H9 (cell line): ENCODE data around the gene TNPO1. TPM values are rescaled to one million over a fixed set of nuclear protein-coding genes. Genes with fewer than 3 reads are reported as not detected.

ENCODE experiments used
- DNase-seq: peaks from one replicate; pipeline ENCODE4 v3.0.0-alpha.2; 2017
- H2AFZ ChIP-seq: one replicate; pipeline ENCODE4 v1.6.1; 2013; ENCODE audit warnings: mild to moderate bottlenecking, low read length, control low read depth, moderate library complexity
- H2AK5ac ChIP-seq: 2 replicates; pipeline ENCODE4 v1.6.1; 2013; ENCODE audit warnings: low read length, control low read depth, mixed read lengths; ENCODE audit not compliant: insufficient read length
- H2BK120ac ChIP-seq: one replicate; pipeline ENCODE4 v1.6.1; 2013; ENCODE audit warnings: low read depth, mild to moderate bottlenecking, low read length, control low read depth, inconsistent platforms; ENCODE audit not compliant: poor library complexity, severe bottlenecking
- H2BK12ac ChIP-seq: 2 replicates; pipeline ENCODE4 v1.6.1; 2013; ENCODE audit warnings: low read length, control low read depth, mixed read lengths, low read depth; ENCODE audit not compliant: insufficient read length
- H2BK15ac ChIP-seq: 2 replicates; pipeline ENCODE4 v1.6.1; 2013; ENCODE audit warnings: low read depth, low read length, control low read depth
- H2BK20ac ChIP-seq: one replicate; pipeline ENCODE4 v1.6.1; 2013; ENCODE audit warnings: low read depth, mild to moderate bottlenecking, low read length, control low read depth, inconsistent platforms; ENCODE audit not compliant: poor library complexity, severe bottlenecking
- H2BK5ac ChIP-seq: 2 replicates; pipeline ENCODE4 v1.6.1; 2013; ENCODE audit warnings: low read length, control low read depth, mixed read lengths; ENCODE audit not compliant: insufficient read length
- H3K14ac ChIP-seq: 2 replicates; pipeline ENCODE4 v1.6.1; 2013; ENCODE audit warnings: low read length, control low read depth; ENCODE audit not compliant: insufficient read depth
- H3K18ac ChIP-seq: 2 replicates; pipeline ENCODE4 v1.6.1; 2013; ENCODE audit warnings: low read depth, mild to moderate bottlenecking, mixed read lengths, low read length, control low read depth; ENCODE audit not compliant: insufficient read length
- H3K23ac ChIP-seq: 2 replicates; pipeline ENCODE4 v1.6.1; 2013; ENCODE audit warnings: low read length, control low read depth, mixed read lengths, low read depth; ENCODE audit not compliant: insufficient read length
- H3K23me2 ChIP-seq: 2 replicates; pipeline ENCODE4 v1.6.1; 2013; ENCODE audit warnings: low read depth, mild to moderate bottlenecking, mixed read lengths, low read length, control low read depth; ENCODE audit not compliant: insufficient read length, poor library complexity, severe bottlenecking
- H3K27ac ChIP-seq: 2 replicates; pipeline ENCODE4 v1.5.1; 2013; ENCODE audit warnings: low read length, control low read depth, mixed read lengths, low read depth; ENCODE audit not compliant: insufficient read length
- H3K27me3 ChIP-seq: 2 replicates; pipeline ENCODE4 v1.6.1; 2013; ENCODE audit warnings: low read length, control low read depth, inconsistent platforms; ENCODE audit not compliant: insufficient read depth
- H3K4ac ChIP-seq: 2 replicates; pipeline ENCODE4 v1.6.1; 2013; ENCODE audit warnings: low read depth, mild to moderate bottlenecking, control low read depth, inconsistent platforms, low read length, moderate library complexity
- H3K4me1 ChIP-seq: 2 replicates; pipeline ENCODE4 v1.6.1; 2013; ENCODE audit warnings: low read length, control low read depth, inconsistent platforms; ENCODE audit not compliant: insufficient read depth
- H3K4me2 ChIP-seq: 2 replicates; pipeline ENCODE4 v1.6.1; 2013; ENCODE audit warnings: low read length, control low read depth, mixed read lengths; ENCODE audit not compliant: insufficient read length, insufficient read depth
- H3K56ac ChIP-seq: 2 replicates; pipeline ENCODE4 v1.6.1; 2013; ENCODE audit warnings: low read depth, mild to moderate bottlenecking, mixed read lengths, low read length, control low read depth; ENCODE audit not compliant: insufficient read length
- H3K79me1 ChIP-seq: 2 replicates; pipeline ENCODE4 v1.6.1; 2013; ENCODE audit warnings: low read depth, mild to moderate bottlenecking, moderate library complexity, low read length, control low read depth, inconsistent platforms; ENCODE audit not compliant: insufficient read depth, poor library complexity, severe bottlenecking
- H3K79me2 ChIP-seq: 2 replicates; pipeline ENCODE4 v1.6.1; 2013; ENCODE audit warnings: low read length, control low read depth, inconsistent platforms; ENCODE audit not compliant: insufficient read depth
- H3K9ac ChIP-seq: 2 replicates; pipeline ENCODE4 v1.6.1; 2013; ENCODE audit warnings: low read length, control low read depth, mixed read lengths; ENCODE audit not compliant: insufficient read length; ENCODE audit errors: extremely low read depth
- H3K9me3 ChIP-seq: one replicate; pipeline ENCODE4 v1.6.1; 2013; ENCODE audit warnings: low read depth, low read length, inconsistent platforms; ENCODE audit not compliant: control insufficient read depth
- H3T11ph ChIP-seq: one replicate; pipeline ENCODE4 v1.6.1; 2013; ENCODE audit warnings: mild to moderate bottlenecking, low read length, control low read depth, inconsistent platforms
- H4K20me1 ChIP-seq: one replicate; pipeline ENCODE4 v1.6.1; 2013; ENCODE audit not compliant: control insufficient read depth, insufficient read length, insufficient read depth
- H4K5ac ChIP-seq: 2 replicates; pipeline ENCODE4 v1.6.1; 2013; ENCODE audit warnings: low read depth, mild to moderate bottlenecking, mixed read lengths, low read length, control low read depth; ENCODE audit not compliant: insufficient read length
- H4K8ac ChIP-seq: replicated peaks from 2 replicates; pipeline ENCODE4 v1.6.1; 2013; ENCODE audit warnings: low read length, control low read depth, mixed read lengths, low read depth; ENCODE audit not compliant: insufficient read length
- H4K91ac ChIP-seq: 2 replicates; pipeline ENCODE4 v1.6.1; 2013; ENCODE audit warnings: low read depth, mild to moderate bottlenecking, moderate library complexity, mixed read lengths, low read length, control low read depth; ENCODE audit not compliant: insufficient read length
- H3K27ac Mint-ChIP-seq, 3 experiments: 2 replicates in 2 of 3; 3 replicates in 1 of 3; pipeline ENCODE4 v1.8.0; 2020 to 2021; ENCODE audit warnings: mixed read lengths in 3 of 3, mild to moderate bottlenecking in 1 of 3, moderate library complexity in 1 of 3
- H3K27me3 Mint-ChIP-seq: 2 replicates; pipeline ENCODE4 v1.8.0; 2021; ENCODE audit warnings: low read depth, mild to moderate bottlenecking, moderate library complexity, mixed read lengths
- H3K36me3 Mint-ChIP-seq, 3 experiments: 2 replicates in 2 of 3; 3 replicates in 1 of 3; pipeline ENCODE4 v1.8.0; 2020 to 2021; ENCODE audit warnings: low read depth in 3 of 3, mixed read lengths in 3 of 3; ENCODE audit not compliant: insufficient read depth in 1 of 3
- H3K4me1 Mint-ChIP-seq, 2 experiments: 2 replicates each; pipeline ENCODE4 v1.8.0; 2020; ENCODE audit warnings: mixed read lengths in 2 of 2
- H3K4me3 Mint-ChIP-seq, 2 experiments: 2 replicates in 1 of 2; 3 replicates in 1 of 2; pipeline ENCODE4 v1.8.0; 2020 to 2021; ENCODE audit warnings: mild to moderate bottlenecking in 2 of 2, mixed read lengths in 2 of 2, moderate library complexity in 1 of 2
- H3K9me3 Mint-ChIP-seq, 2 experiments: 2 replicates in 1 of 2; 3 replicates in 1 of 2; pipeline ENCODE4 v1.8.0; 2020; ENCODE audit warnings: mild to moderate bottlenecking in 2 of 2, mixed read lengths in 2 of 2, moderate library complexity in 1 of 2
- WGBS: extraction: QIAGEN DNeasy Blood & Tissue Kit; methylation state at CpG from one replicate; pipeline ENCODE4 v1.1.7; 2013; ENCODE audit warnings: missing lambda C conversion rate, low lambda C conversion rate, mixed read lengths; ENCODE audit not compliant: insufficient read length; ENCODE audit errors: extremely low coverage; 5-methylcytosine and 5-hydroxymethylcytosine counted together
- total RNA-seq: library from RNA; stranded (reverse); gene quantifications from 2 replicates; pipeline ENCODE4 v1.2.1, GENCODE V29; 2021
- TF ChIP-seq, protein P1 (sequence below): fragments of 200-600 bp; sonication (generic); conservative IDR thresholded peaks from 3 replicates; pipeline ENCODE4 v1.8.0; 2021; ENCODE audit warnings: antibody characterized with exemption, mild to moderate bottlenecking

TNPO1 gene
- total RNA-seq, 1 experiment from 2014 or later = 164 TPM

- H3K4ac ChIP-seq = no peak overlapping the region
- no peak overlapping the region for H2BK5ac ChIP-seq
- H3K14ac ChIP-seq = no peak overlapping the region
- no peaks in the 10 kb centered on the region for H3K27me3 ChIP-seq
- H2BK15ac ChIP-seq = no peak overlapping the region
- H3K4me1 ChIP-seq = no peaks in the 10 kb centered on the region
- Mint-ChIP-seq H3K36me3 (peaks cover 15 to 39% (median 22%) of the 10 kb centered on the region in 3 experiments; a peak in 6 of 7 replicates), H3K27ac (no peak overlapping the region; a peak in 1 of 7 replicates), H3K9me3 (no peaks in the 10 kb centered on the region), H3K27me3 (no peaks in the 10 kb centered on the region), H3K4me1 (peaks cover 28 to 31% of the 10 kb centered on the region in 2 experiments), H3K4me3 (peak overlapping the region; percentile 95 to 97)
- H3K79me1 ChIP-seq = no peaks in the 10 kb centered on the region
- H3K79me2 ChIP-seq = peaks cover 24% of the 10 kb centered on the region; the same call in 1 of the 2 replicates
- H3K56ac ChIP-seq = no peak overlapping the region
- H3K4me2 ChIP-seq = peak overlapping the region; percentile 89
- H4K5ac ChIP-seq = no peak overlapping the region
- WGBS = no CpG with 5 or more reads among the region's 4 CpGs
- H2BK120ac ChIP-seq = no peak overlapping the region
- H2AK5ac ChIP-seq = no peak overlapping the region
- TF ChIP-seq, protein P1, sequence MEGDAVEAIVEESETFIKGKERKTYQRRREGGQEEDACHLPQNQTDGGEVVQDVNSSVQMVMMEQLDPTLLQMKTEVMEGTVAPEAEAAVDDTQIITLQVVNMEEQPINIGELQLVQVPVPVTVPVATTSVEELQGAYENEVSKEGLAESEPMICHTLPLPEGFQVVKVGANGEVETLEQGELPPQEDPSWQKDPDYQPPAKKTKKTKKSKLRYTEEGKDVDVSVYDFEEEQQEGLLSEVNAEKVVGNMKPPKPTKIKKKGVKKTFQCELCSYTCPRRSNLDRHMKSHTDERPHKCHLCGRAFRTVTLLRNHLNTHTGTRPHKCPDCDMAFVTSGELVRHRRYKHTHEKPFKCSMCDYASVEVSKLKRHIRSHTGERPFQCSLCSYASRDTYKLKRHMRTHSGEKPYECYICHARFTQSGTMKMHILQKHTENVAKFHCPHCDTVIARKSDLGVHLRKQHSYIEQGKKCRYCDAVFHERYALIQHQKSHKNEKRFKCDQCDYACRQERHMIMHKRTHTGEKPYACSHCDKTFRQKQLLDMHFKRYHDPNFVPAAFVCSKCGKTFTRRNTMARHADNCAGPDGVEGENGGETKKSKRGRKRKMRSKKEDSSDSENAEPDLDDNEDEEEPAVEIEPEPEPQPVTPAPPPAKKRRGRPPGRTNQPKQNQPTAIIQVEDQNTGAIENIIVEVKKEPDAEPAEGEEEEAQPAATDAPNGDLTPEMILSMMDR = no peak
- H3K27ac ChIP-seq = no peak overlapping the region
- DNase-seq = no peak
- no peaks in the 10 kb centered on the region for H3K9me3 ChIP-seq
- no peak overlapping the region for H2AFZ ChIP-seq
- H3K23ac ChIP-seq = no peak overlapping the region
- no peak overlapping the region for H4K8ac ChIP-seq
- H4K91ac ChIP-seq = no peak overlapping the region
- H2BK20ac ChIP-seq = no peak overlapping the region
- no peaks in the 10 kb centered on the region for H4K20me1 ChIP-seq
- H3K23me2 ChIP-seq = no peaks in the 10 kb centered on the region
- H3K18ac ChIP-seq = no peak overlapping the region
- no peak overlapping the region for H3T11ph ChIP-seq
- H3K9ac ChIP-seq = peak overlapping the region; percentile 13
- H2BK12ac ChIP-seq = no peak overlapping the region
Observed at GRCh38 chr5:72849546-72849945, 33.1 kb downstream of the TNPO1 start.
